Esophagus (tissue), 2 donors: ENCODE measurements around the gene FBLIM1. TPM values are rescaled to one million over a fixed set of nuclear protein-coding genes. Genes with fewer than 3 reads are reported as not detected.
"Not testable (repeated sequence)": the region's sequence is repeated elsewhere in the genome, so short reads cannot be mapped to it uniquely, and the experiment has no call there.

Source experiments
- H3K27ac ChIP-seq, 2 donors: one replicate each; pipeline ENCODE4 v1.5.1; 2013; ENCODE audit warnings: low read depth in 2 of 2, mild to moderate bottlenecking in 2 of 2, inconsistent platforms in 1 of 2, low read length in 1 of 2, moderate library complexity in 1 of 2
- H3K27me3 ChIP-seq, 2 donors: one replicate each; pipeline ENCODE4 v1.6.1; 2013; ENCODE audit warnings: low read length in 2 of 2, control low read depth in 1 of 2, mild to moderate bottlenecking in 1 of 2; ENCODE audit not compliant: insufficient read depth in 2 of 2, control insufficient read depth in 1 of 2
- H3K36me3 ChIP-seq, 2 donors: one replicate each; pipeline ENCODE4 v1.6.1; 2013; ENCODE audit warnings: low read length in 1 of 2; ENCODE audit not compliant: control insufficient read depth in 2 of 2, insufficient read depth in 2 of 2
- H3K4me1 ChIP-seq, 2 donors: one replicate each; pipeline ENCODE4 v1.6.1; 2013; ENCODE audit warnings: low read length in 1 of 2; ENCODE audit not compliant: control insufficient read depth in 2 of 2, insufficient read depth in 2 of 2
- H3K4me3 ChIP-seq, 2 donors: one replicate each; pipeline ENCODE4 v1.5.1; 2013; ENCODE audit warnings: low read length in 2 of 2, mild to moderate bottlenecking in 2 of 2, low read depth in 1 of 2, moderate library complexity in 1 of 2
- H3K9me3 ChIP-seq, 2 donors: one replicate each; pipeline ENCODE4 v1.6.1; 2013; ENCODE audit warnings: mild to moderate bottlenecking in 2 of 2, low read depth in 1 of 2, low read length in 1 of 2, moderate library complexity in 1 of 2; ENCODE audit not compliant: control insufficient read depth in 2 of 2, insufficient read depth in 1 of 2
- WGBS, 2 donors: extraction: QIAGEN DNeasy Blood & Tissue Kit; methylation state at CpG; one replicate each; pipeline ENCODE4 v1.1.7; 2013; 5-methylcytosine and 5-hydroxymethylcytosine counted together
- polyA plus RNA-seq, 2 donors: library from polyadenylated mRNA; stranded (reverse); fragments of 200-250 nt; gene quantifications; one replicate each; pipeline ENCODE4 v1.2.3, GENCODE V29; 2013
- donor health status: healthy with polysubstance abuse.
- donor health status: Bipolar disorder and iron deficiency.

FBLIM1 gene
- polyA plus RNA-seq, 2 donors: 17.7 to 20.5 TPM

DNA sequence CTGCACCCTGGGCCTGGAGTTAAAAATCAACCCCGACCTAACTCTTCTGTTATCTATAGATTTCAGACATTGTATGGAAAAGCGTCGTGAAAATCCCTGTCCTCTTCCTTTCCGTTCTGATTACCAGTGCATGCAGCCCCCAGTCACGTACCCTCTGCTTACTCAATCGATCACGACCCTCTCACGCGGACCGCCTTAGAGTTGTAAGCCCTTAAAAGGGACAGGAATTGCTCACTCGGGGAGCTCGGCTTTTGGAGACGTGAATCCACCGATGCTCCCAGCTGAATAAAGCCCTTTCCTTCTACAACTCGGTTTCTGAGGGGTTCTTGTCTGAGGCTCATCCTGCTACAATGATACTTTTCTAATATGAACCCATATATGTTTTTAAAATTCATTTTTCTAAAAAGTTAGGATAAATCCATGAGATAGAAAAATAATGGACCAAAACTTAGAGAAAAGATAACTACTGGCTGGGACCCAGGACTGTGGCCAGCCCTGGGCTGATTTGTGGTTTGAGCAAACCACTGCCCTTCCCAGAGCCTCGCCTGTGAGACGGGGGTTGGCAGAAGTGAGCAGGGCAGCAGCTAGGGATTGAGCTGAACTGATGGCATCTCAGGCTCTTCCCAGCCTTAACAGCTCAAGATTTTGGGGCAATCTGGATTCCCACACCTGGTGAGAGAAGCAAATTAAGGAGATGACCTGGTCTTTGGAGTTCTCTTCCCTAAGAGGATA, 43.8 kb downstream of the FBLIM1 start:
- no peaks in the 10 kb centered on the region for H3K9me3 ChIP-seq

GRCh38 chr1:15803380-15803779, 44.8 kb downstream of the FBLIM1 start:
- Histone ChIP-seq H3K9me3 (no peaks in the 10 kb centered on the region), H3K4me1 (peaks cover 3 to 22% of the 10 kb centered on the region in 2 donors), H3K4me3 (no peak overlapping the region), H3K27me3 (no peaks in the 10 kb centered on the region), H3K27ac (no peak overlapping the region), H3K36me3 (no peaks in the 10 kb centered on the region)
- WGBS, 2 donors: 36 to 37% methylated on average over 4 of the region's 4 CpGs

More for the DNA sequence above, 43.8 kb downstream of the FBLIM1 start:
- no peaks in the 10 kb centered on the region for H3K36me3 ChIP-seq
- no peak overlapping the region for H3K4me3 ChIP-seq
- H3K27me3 ChIP-seq: no peaks in the 10 kb centered on the region
- peaks cover 3 to 22% of the 10 kb centered on the region in 2 donors for H3K4me1 ChIP-seq
- WGBS, 2 donors: 83% methylated on average over 17 of the region's 17 CpGs
- H3K27ac ChIP-seq: no peak overlapping the region

GRCh38 chr1:15804060-15804459, 45.5 kb downstream of the FBLIM1 start:
- 87 to 90% methylated on average over 8 of the region's 8 CpGs for WGBS, 2 donors
- no peak overlapping the region for H3K27ac ChIP-seq
- no peaks in the 10 kb centered on the region for H3K36me3 ChIP-seq
- H3K9me3 ChIP-seq: no peaks in the 10 kb centered on the region
- H3K27me3 ChIP-seq: no peaks in the 10 kb centered on the region
- H3K4me1 ChIP-seq: peaks cover 2 to 20% of the 10 kb centered on the region in 2 donors
- H3K4me3 ChIP-seq: no peak overlapping the region

GRCh38 chr1:15807121-15807520, 48.5 kb downstream of the FBLIM1 start:
- no peaks in the 10 kb centered on the region for H3K27me3 ChIP-seq
- H3K27ac ChIP-seq: no peak overlapping the region
- no peaks in the 10 kb centered on the region for H3K9me3 ChIP-seq
- H3K4me1 ChIP-seq: no peaks in the 10 kb centered on the region
- H3K4me3 ChIP-seq: no peak overlapping the region
- 90 to 92% methylated on average over 10 of the region's 10 CpGs for WGBS, 2 donors
- H3K36me3 ChIP-seq: no peaks in the 10 kb centered on the region

DNA sequence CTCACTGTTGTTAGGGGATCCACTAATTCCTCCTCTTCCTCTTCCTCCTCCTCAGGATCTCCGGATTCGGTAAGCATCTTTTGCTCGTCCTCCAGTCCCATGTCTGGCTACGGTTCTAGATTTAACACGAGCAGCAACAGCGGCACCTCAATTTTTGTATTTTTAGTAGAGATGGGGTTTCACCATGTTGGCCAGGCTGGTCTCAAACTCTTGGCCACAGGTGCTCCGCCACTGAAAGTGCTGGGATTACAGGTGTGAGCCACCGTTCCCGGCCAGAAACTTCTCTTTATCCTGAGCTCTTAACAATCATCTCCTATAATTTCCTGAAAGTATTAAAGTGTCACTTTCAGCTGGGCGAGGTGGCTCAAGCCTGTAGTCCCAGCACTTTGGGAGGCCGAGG, 49.0 kb downstream of the FBLIM1 start, which contains the start of gene UQCRHL:
UQCRHL (minus strand) TSS at position 101 of the 400 bp plus-strand sequence; CDS start at position 101, 0 bp downstream.
- H3K27ac ChIP-seq, H3K27me3 ChIP-seq, H3K4me3 ChIP-seq, H3K9me3 ChIP-seq, H3K36me3 ChIP-seq, H3K4me1 ChIP-seq: not testable (repeated sequence)
- 89 to 91% methylated on average over 11 of the region's 11 CpGs for WGBS, 2 donors

DNA sequence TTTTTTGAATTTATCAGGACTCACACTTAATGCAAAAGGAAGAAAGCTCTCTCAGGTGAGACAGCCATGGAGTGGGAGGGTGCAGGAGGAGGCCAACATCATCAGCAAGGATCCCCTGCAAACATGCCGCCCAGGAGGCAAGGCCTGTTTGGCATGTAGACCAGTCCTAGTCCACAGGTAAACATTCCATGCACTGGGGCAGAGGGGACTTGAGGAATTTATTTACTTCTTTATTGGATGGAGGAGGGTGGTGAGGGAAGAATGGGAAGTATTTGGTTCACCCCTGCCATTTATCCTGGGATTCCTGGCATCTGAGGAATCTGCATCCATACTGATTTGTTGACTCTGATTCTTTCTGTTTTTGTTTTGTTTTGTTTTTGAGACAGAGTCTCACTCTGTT, 50.4 kb downstream of the FBLIM1 start:
- no peaks in the 10 kb centered on the region for H3K9me3 ChIP-seq
- no peaks in the 10 kb centered on the region for H3K27me3 ChIP-seq
- no peak overlapping the region for H3K4me3 ChIP-seq
- no peaks in the 10 kb centered on the region for H3K36me3 ChIP-seq
- WGBS, 2 donors: 73 to 75% methylated on average over 1 of the region's 1 CpG
- H3K27ac ChIP-seq: no peak overlapping the region
- no peaks in the 10 kb centered on the region for H3K4me1 ChIP-seq

DNA sequence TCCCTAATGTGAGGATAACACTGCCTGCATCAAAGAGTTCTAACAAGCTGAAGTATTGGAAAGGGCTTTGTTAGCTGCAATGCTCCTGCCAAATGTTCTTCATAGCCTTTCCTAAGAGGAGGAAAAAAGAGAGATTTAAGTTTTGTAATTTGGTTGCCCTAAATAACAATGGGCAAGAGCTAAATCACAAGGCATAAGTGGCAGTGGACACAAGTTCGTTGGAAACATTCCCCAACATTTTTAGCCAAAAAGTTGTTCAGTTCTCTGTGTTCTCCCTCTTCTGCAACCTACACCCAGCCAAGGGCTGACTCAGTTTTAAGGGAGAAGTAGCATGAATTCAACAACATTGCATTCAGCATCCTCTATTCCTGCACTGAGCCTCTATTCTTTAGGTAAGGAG, 51.5 kb downstream of the FBLIM1 start:
- WGBS, 2 donors: 40 to 60% methylated on average over 1 of the region's 1 CpG
- Histone ChIP-seq H3K9me3 (no peaks in the 10 kb centered on the region), H3K4me1 (no peaks in the 10 kb centered on the region), H3K4me3 (no peak overlapping the region), H3K27ac (no peak overlapping the region), H3K27me3 (no peaks in the 10 kb centered on the region), H3K36me3 (no peaks in the 10 kb centered on the region)

GRCh38 chr1:15816674-15817073, 58.1 kb downstream of the FBLIM1 start:
- 50 to 59% methylated on average over 5 of the region's 5 CpGs for WGBS, 2 donors
- H3K4me3 ChIP-seq: no peak overlapping the region
- H3K27me3 ChIP-seq: no peaks in the 10 kb centered on the region
- H3K36me3 ChIP-seq: no peaks in the 10 kb centered on the region
- no peak overlapping the region for H3K27ac ChIP-seq
- no peaks in the 10 kb centered on the region for H3K9me3 ChIP-seq
- H3K4me1 ChIP-seq: no peaks in the 10 kb centered on the region

DNA sequence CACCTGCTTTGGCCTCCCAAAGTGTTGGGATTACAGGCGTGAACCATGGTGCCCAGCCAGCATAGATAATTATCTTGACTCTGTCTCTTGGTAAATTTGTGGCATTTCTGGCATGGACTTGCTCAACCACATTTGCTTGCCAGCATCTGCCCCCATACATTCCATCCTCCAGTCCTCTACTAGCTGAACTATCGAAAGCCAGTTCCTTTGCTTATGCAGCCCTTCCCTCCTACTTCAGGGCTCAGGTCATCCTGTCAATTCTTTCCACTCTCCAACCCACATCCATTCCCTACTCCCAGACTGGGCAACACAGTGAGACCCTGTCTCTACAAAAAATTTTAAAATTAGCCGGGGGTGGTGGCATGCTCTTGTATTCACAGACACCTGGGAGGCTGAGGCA, 61.9 kb downstream of the FBLIM1 start:
- H3K36me3 ChIP-seq: no peaks in the 10 kb centered on the region
- WGBS, 2 donors: 69 to 81% methylated on average over 3 of the region's 3 CpGs

DNA sequence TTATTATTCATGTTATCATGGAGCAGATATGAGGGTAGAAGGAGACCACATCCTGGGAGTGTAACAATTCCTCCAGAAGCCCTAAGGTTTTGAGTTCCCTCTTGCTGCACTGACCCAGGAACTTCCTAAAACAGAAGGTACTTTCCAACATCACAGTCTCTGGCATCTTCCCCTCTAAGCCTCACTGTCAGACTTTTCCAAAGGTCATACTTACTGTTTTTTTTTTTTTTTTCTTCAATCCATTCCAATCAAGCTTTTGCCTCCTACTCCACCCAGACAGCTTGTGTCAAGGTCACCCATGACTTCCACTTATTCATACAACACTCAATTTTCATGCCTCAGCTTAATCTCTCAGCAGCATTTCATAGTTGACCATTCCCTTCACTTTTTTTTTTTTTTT, 67.2 kb downstream of the FBLIM1 start:
- Histone ChIP-seq H3K9me3 (no peaks in the 10 kb centered on the region), H3K4me3 (no peak overlapping the region), H3K4me1 (no peaks in the 10 kb centered on the region), H3K27me3 (no peaks in the 10 kb centered on the region), H3K27ac (peak overlapping the region in 1 of 2 donors; percentile 60), H3K36me3 (no peaks in the 10 kb centered on the region)

More for the DNA sequence above, 61.9 kb downstream of the FBLIM1 start:
- Histone ChIP-seq H3K4me1 (no peaks in the 10 kb centered on the region), H3K27me3 (no peaks in the 10 kb centered on the region), H3K9me3 (no peaks in the 10 kb centered on the region), H3K4me3 (no peak overlapping the region), H3K27ac (no peak overlapping the region)
